Measurements from ENCODE around the gene PGLYRP1.
A peak's percentile ranks its signal among the peaks of the same experiment; 100 is the strongest.

Gene PGLYRP1

DNA sequence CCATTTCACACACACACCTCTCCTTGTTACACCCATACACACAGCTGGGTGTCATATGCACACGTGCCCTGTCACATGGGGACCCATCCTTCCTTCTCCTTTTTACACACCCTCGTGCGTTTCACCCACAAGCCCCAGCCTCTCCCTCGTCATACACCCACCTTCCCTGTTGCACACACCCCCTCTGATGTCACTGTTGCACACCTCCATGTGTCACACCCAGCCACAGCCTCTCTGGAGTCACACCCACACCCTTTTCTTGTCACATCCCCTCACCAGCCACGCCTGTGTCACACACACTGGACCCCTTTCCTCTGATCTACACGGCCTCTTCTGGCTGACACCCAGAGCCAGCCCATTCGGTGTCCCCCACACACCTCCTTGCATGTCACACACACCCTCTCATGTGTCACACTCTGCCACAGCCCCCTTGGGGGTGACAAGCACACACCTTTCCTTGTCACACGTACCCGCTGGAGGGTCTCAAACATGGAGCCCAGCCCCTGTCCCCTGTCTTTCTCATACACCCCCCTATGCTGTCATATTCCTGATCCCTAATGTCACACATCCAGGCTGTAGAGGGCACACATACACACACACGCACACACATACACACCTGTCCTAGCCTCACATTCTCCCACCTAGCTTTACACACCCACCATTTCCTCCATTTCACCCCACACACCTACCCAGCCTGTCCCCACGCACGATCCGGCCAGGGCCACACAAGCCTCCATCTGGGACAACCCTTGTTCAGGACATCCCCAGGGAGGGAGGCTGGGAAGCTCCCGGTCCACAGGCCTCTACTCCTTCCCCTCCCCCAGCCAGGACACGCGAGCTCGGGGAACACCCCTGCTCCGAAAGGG, 50.5 kb downstream of the PGLYRP1 start:
- peak; percentile 63 for FAIRE-seq
- no peak for DNase-seq (ENCODE audit: insufficient read length, low spot score)

DNA sequence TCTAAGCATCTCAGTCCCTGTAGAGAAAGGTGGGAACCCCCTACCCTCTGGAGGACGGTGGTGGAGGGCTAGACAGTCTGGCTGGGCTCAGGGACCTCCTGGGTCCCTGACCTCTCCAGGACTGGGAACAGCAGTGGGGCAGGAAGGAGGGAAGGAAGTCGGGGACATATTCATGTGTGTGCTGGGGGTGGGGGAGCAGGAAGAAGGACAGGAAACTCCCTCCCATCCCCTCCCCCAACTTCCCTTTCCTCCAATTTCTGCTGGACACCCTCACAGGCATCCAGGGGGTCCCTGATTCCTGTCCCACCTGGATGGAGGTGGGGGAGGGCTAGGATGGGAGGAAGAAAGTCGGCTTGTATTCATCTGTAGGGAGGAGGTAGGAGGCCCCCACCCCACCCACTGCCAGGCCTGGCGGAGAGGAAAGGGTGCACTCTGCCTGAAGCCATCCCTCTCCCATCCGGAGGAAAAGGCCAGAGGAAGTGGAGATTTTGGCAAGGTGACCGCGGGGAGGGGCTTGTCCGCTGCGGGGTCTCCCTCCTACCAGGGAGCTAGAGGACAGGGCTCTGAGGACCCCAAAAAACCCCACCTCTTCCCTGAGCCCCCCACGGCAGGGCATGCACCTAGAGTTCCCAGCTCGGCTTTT, 51.5 kb downstream of the PGLYRP1 start:
- FAIRE-seq (no peak), DNase-seq (ENCODE audit: insufficient read length, low spot score) (no peak)

DNA sequence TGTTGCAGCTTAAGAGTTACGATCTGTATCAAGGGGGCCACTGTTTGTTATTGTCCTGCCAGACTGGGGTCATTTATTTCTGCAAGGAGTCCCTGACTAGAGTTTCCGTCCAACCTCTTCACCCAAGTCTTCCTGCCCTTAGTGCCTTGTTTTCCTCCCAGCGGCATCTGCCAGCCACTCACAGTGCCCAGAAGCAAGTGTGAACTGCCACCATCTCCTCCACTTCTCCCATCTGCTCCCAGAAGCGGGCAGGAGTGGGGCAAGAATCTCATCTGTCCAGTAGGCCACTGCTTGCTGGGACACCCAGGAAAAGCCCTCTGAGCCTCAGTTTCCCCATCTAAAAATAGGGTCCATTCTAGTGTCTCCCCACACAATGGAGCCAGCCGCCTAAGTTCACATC, 53.2 kb downstream of the PGLYRP1 start:
- DNase-seq (ENCODE audit: insufficient read length, low spot score) (no peak), FAIRE-seq (no peak)
